ENCODE measurements around the gene DLG5.

The DLG5 gene

DNA sequence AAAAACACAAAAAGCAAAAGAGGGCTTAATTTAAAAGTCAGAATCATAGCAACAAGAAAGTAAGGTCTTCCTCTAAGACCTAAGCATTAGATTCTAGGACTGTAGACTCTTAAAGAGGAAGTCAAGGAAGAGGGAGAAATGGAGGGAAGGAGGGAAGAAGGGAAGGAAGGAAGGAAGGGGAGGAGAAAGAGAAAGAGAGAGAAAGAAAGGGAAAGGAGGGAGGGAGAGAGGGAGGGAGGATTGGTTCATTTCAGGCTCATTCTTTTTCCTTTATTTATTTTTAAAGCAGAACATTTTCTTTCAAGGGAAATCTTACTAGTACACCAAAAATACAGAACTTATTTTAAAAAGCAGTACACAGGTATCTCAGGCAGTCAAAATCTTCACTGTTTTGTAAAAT is 81.1 kb downstream of the DLG5 start:
- H3K9me3 ChIP-seq (ENCODE audit: insufficient read depth, low read depth, low read length): no peaks in the 10 kb centered on the region
- H3K4me2 ChIP-seq (ENCODE audit: low read depth, low read length, poor library complexity, severe bottlenecking): no peak overlapping the region
- no peak overlapping the region for H3K4me3 ChIP-seq (ENCODE audit: low read length, poor library complexity, severe bottlenecking)
- H4K20me1 ChIP-seq (ENCODE audit: insufficient read depth, low read length, poor library complexity, severe bottlenecking): no peaks in the 10 kb centered on the region
- H3F3A ChIP-seq (ENCODE audit: low read depth): no peaks in the 10 kb centered on the region
- H3K27me3 ChIP-seq (ENCODE audit: insufficient read depth, low read length, poor library complexity, severe bottlenecking): no peaks in the 10 kb centered on the region
- TF ChIP-seq, protein P1, sequence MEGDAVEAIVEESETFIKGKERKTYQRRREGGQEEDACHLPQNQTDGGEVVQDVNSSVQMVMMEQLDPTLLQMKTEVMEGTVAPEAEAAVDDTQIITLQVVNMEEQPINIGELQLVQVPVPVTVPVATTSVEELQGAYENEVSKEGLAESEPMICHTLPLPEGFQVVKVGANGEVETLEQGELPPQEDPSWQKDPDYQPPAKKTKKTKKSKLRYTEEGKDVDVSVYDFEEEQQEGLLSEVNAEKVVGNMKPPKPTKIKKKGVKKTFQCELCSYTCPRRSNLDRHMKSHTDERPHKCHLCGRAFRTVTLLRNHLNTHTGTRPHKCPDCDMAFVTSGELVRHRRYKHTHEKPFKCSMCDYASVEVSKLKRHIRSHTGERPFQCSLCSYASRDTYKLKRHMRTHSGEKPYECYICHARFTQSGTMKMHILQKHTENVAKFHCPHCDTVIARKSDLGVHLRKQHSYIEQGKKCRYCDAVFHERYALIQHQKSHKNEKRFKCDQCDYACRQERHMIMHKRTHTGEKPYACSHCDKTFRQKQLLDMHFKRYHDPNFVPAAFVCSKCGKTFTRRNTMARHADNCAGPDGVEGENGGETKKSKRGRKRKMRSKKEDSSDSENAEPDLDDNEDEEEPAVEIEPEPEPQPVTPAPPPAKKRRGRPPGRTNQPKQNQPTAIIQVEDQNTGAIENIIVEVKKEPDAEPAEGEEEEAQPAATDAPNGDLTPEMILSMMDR (conservative IDR thresholded peaks at IDR 0.05; ENCODE audit: low read length): no peak
- no peak for TF ChIP-seq EZH2phosphoT487 (IDR thresholded peaks at IDR 0.05; ENCODE audit: borderline replicate concordance)
- no peaks in the 10 kb centered on the region for H3K79me2 ChIP-seq (ENCODE audit: insufficient read depth, low read length)
- H3K9ac ChIP-seq (ENCODE audit: low read depth, low read length, poor library complexity, severe bottlenecking): peak overlapping the region; percentile 44
- H3K4me1 ChIP-seq (ENCODE audit: insufficient read depth, low read length, poor library complexity, severe bottlenecking): peaks cover 9% of the 10 kb centered on the region
- H3K36me3 ChIP-seq (ENCODE audit: insufficient read depth, low read length): peaks cover 58% of the 10 kb centered on the region; the same call in 1 of the 2 replicates
- no peak overlapping the region for H2AFZ ChIP-seq (ENCODE audit: low read length)
- no peaks in the 10 kb centered on the region for H3K9me2 ChIP-seq (replicated peaks; ENCODE audit: low read depth, low read length)

DNA sequence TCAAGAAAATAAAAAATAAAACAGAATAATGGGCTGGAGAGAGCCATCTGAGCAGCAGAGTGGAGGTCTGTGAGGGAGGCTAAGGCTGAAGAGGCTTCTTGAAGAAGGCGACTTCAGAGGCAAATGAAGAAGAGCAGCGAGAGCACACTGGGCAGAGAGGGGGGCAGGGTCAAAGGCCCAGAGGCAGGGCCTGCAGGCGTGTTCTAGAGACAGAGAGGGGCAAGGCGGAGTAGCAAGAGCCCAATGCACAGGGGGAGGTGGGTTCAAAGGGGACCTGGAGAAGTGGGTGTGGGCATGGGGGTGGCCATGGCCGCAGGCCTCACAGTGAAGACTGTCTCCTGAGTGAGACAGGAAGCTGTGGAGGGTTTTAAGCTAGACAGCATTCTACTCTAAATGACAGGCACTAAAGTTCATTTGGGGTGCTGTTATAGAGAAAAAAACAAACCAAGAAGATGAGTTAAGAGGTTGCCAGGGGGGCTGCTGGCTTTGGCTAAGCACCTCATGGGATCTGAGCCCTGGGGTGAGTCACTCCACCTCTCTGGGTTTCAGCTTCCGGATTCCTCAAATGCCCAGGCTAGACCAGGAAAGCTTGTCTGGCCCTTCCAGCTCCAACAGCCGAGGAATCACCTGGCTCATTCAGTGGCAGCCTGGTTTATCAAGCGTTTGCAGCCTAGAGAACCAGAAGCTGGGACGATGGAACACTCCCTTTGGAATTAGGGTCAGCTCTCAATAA is 81.7 kb downstream of the DLG5 start:
- H3K9me2 ChIP-seq (replicated peaks; ENCODE audit: low read depth, low read length): no peaks in the 10 kb centered on the region
- H3F3A ChIP-seq (ENCODE audit: low read depth): no peaks in the 10 kb centered on the region
- TF ChIP-seq, protein P1 (conservative IDR thresholded peaks at IDR 0.05; ENCODE audit: low read length): no peak
- TF ChIP-seq EZH2phosphoT487 (IDR thresholded peaks at IDR 0.05; ENCODE audit: borderline replicate concordance): no peak
- no peaks in the 10 kb centered on the region for H3K27me3 ChIP-seq (ENCODE audit: insufficient read depth, low read length, poor library complexity, severe bottlenecking)
- H3K9ac ChIP-seq (ENCODE audit: low read depth, low read length, poor library complexity, severe bottlenecking): peak overlapping the region; percentile 44
- peaks cover 54% of the 10 kb centered on the region; the same call in 1 of the 2 replicates for H3K36me3 ChIP-seq (ENCODE audit: insufficient read depth, low read length)
- no peak overlapping the region for H3K4me2 ChIP-seq (ENCODE audit: low read depth, low read length, poor library complexity, severe bottlenecking)
- H3K9me3 ChIP-seq (ENCODE audit: insufficient read depth, low read depth, low read length): no peaks in the 10 kb centered on the region
- H2AFZ ChIP-seq (ENCODE audit: low read length): no peak overlapping the region
- no peaks in the 10 kb centered on the region for H3K79me2 ChIP-seq (ENCODE audit: insufficient read depth, low read length)
- peaks cover 9% of the 10 kb centered on the region for H3K4me1 ChIP-seq (ENCODE audit: insufficient read depth, low read length, poor library complexity, severe bottlenecking)
- H4K20me1 ChIP-seq (ENCODE audit: insufficient read depth, low read length, poor library complexity, severe bottlenecking): no peaks in the 10 kb centered on the region
- H3K4me3 ChIP-seq (ENCODE audit: low read length, poor library complexity, severe bottlenecking): no peak overlapping the region

DNA sequence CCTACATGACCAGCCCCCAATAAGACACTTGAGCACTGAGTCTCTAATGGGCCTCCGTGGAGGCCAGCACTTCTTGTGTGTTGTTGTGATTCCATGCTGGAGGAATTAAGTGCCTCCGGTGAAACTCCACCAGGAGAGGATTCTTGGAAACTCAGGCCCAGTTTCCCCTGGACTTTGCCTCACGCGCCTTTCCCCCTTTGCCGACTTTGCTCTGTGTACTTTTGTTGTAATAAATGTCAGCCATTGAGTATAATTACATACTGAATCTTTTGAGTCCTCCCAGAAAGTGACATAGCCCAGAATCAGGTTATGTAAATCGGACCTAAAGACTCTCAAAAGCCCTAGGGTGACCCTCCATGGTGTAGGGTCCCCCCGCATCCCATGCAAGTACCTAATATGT is 82.4 kb downstream of the DLG5 start:
- no peak overlapping the region for H3K4me3 ChIP-seq (ENCODE audit: low read length, poor library complexity, severe bottlenecking)
- H3K79me2 ChIP-seq (ENCODE audit: insufficient read depth, low read length): no peaks in the 10 kb centered on the region
- H3K9me2 ChIP-seq (replicated peaks; ENCODE audit: low read depth, low read length): no peaks in the 10 kb centered on the region
- no peaks in the 10 kb centered on the region for H3K27me3 ChIP-seq (ENCODE audit: insufficient read depth, low read length, poor library complexity, severe bottlenecking)
- no peak overlapping the region for H2AFZ ChIP-seq (ENCODE audit: low read length)
- H3K36me3 ChIP-seq (ENCODE audit: insufficient read depth, low read length): peaks cover 61% of the 10 kb centered on the region; the same call in 1 of the 2 replicates
- H3K9ac ChIP-seq (ENCODE audit: low read depth, low read length, poor library complexity, severe bottlenecking): no peak overlapping the region
- H3K4me1 ChIP-seq (ENCODE audit: insufficient read depth, low read length, poor library complexity, severe bottlenecking): peaks cover 4% of the 10 kb centered on the region
- TF ChIP-seq EZH2phosphoT487 (IDR thresholded peaks at IDR 0.05; ENCODE audit: borderline replicate concordance): no peak
- TF ChIP-seq, protein P1 (conservative IDR thresholded peaks at IDR 0.05; ENCODE audit: low read length): no peak
- no peaks in the 10 kb centered on the region for H4K20me1 ChIP-seq (ENCODE audit: insufficient read depth, low read length, poor library complexity, severe bottlenecking)
- H3F3A ChIP-seq (ENCODE audit: low read depth): no peaks in the 10 kb centered on the region
- H3K9me3 ChIP-seq (ENCODE audit: insufficient read depth, low read depth, low read length): no peaks in the 10 kb centered on the region
- no peak overlapping the region for H3K4me2 ChIP-seq (ENCODE audit: low read depth, low read length, poor library complexity, severe bottlenecking)

Measured in Loucy (cell line).